K562 (cell line): Measurements from ENCODE around the gene ECI1. TPM values are rescaled to one million over a fixed set of nuclear protein-coding genes. Genes with fewer than 3 reads are reported as not detected.

Experiments used
- ATAC-seq: fragments of 200-7000 bp; cut with Tn5 transposase; 3 replicates; pipeline ENCODE4 v1.9.1; 2020; ENCODE audit warnings: moderate library complexity
- BruUV-seq: library from RNA; stranded (reverse); fragments of 400-500 nt; replicated peaks from 2 replicates; lab custom pipeline; 2021; lab: Mats Ljungman, UMichigan
- CTCF ChIA-PET: fragments of 300-600 bp; formaldehyde crosslinking; extraction: SDS; loops from one replicate; lab custom pipeline; 2021; ENCODE audit warnings: low intra/inter-chr PET ratio; lab: Yijun Ruan, JAX
- POLR2A ChIA-PET: fragments of 300-600, 350-650 bp; sonication (Branson Sonifier 250); formaldehyde crosslinking; extraction: SDS; loops from one replicate; lab custom pipeline; 2021; ENCODE audit warnings: antibody characterized with exemption, inconsistent platforms; lab: Yijun Ruan, JAX
- DNase-seq, 4 experiments: peaks; one replicate each; pipeline versions ENCODE4 v3.0.0 to v3.0.0-alpha.2; 2011 to 2018; ENCODE audit warnings: low spot score in 3 of 4, mixed read lengths in 3 of 4; ENCODE audit errors: extremely low read depth in 1 of 4
- FAIRE-seq: peaks from 2 replicates; lab custom pipeline; 2011; peaks lifted over from hg19 to GRCh38; lab: Jason Lieb, UNC
- H2AFZ ChIP-seq: 2 replicates; pipeline ENCODE4 v1.6.0; 2011; ENCODE audit warnings: low read depth, low read length, control low read depth, inconsistent platforms
- H3K27ac ChIP-seq: fragments of 200-600 bp; 3 replicates; pipeline ENCODE4 v1.8.0; 2011; ENCODE audit warnings: low read depth, mild to moderate bottlenecking, control low read depth, inconsistent platforms, low read length, moderate library complexity, mixed read lengths; ENCODE audit errors: extremely low read depth
- H3K27me3 ChIP-seq, 2 experiments: fragments of 300-600 bp in 1 of 2; 2 replicates in 1 of 2; 3 replicates in 1 of 2; pipeline versions ENCODE4 v1.6.0 to v1.8.0; 2011; ENCODE audit warnings: inconsistent platforms in 2 of 2, low read length in 2 of 2, mild to moderate bottlenecking in 1 of 2, mixed read lengths in 1 of 2, moderate library complexity in 1 of 2; ENCODE audit not compliant: control insufficient read depth in 2 of 2, insufficient read depth in 2 of 2
- H3K36me3 ChIP-seq: fragments of 300-600 bp; 3 replicates; pipeline ENCODE4 v1.8.0; 2011; ENCODE audit warnings: mild to moderate bottlenecking, low read length, inconsistent platforms; ENCODE audit not compliant: control insufficient read depth, insufficient read depth
- H3K4me1 ChIP-seq, 2 experiments: fragments of 200-600 bp in 1 of 2; replicated peaks in 1 of 2; 2 replicates in 1 of 2; 3 replicates in 1 of 2; pipeline versions ENCODE4 v1.5.1 to v1.8.0; 2011; ENCODE audit warnings: inconsistent platforms in 2 of 2, low read length in 2 of 2, mild to moderate bottlenecking in 1 of 2, mixed read lengths in 1 of 2, moderate library complexity in 1 of 2; ENCODE audit not compliant: control insufficient read depth in 2 of 2, insufficient read depth in 2 of 2
- H3K4me2 ChIP-seq: 2 replicates; pipeline ENCODE4 v1.6.1; 2011; ENCODE audit warnings: low read length, control low read depth, inconsistent platforms, mixed read lengths; ENCODE audit not compliant: insufficient read depth
- H3K4me3 ChIP-seq: fragments of 200-600 bp; sonication (generic), shearing (Covaris generic); 2 replicates; pipeline ENCODE4 v1.5.1; 2016; ENCODE audit warnings: control low read depth, inconsistent platforms
- H3K79me2 ChIP-seq: fragments of 200-600 bp; 3 replicates; pipeline ENCODE4 v1.8.0; 2011; ENCODE audit warnings: low read length, inconsistent platforms; ENCODE audit not compliant: control insufficient read depth, insufficient read depth
- H3K9ac ChIP-seq, 2 experiments: 2 replicates each; pipeline versions ENCODE4 v1.6.0 to v1.6.1; 2011; ENCODE audit warnings: low read depth in 2 of 2, low read length in 2 of 2, control low read depth in 1 of 2, inconsistent platforms in 1 of 2, mild to moderate bottlenecking in 1 of 2, mixed read lengths in 1 of 2; ENCODE audit not compliant: insufficient read depth in 1 of 2
- H3K9me1 ChIP-seq: one replicate; pipeline ENCODE4 v1.6.0; 2011; ENCODE audit warnings: inconsistent platforms, mild to moderate bottlenecking, low read length, moderate library complexity; ENCODE audit not compliant: control insufficient read depth, insufficient read depth
- H3K9me3 ChIP-seq: replicated peaks from 2 replicates; pipeline ENCODE4 v1.5.1; 2011; ENCODE audit warnings: low read depth, low read length, inconsistent platforms; ENCODE audit not compliant: control insufficient read depth, insufficient read depth
- H4K20me1 ChIP-seq: replicated peaks from 2 replicates; pipeline ENCODE4 v1.6.1; 2011; ENCODE audit warnings: low read length, inconsistent platforms, mixed read lengths; ENCODE audit not compliant: control insufficient read depth, insufficient read depth
- BRCA1 ChIP-seq, 2 experiments: fragments of 450-650 bp in 1 of 2; sonication (generic) in 1 of 2; formaldehyde crosslinking in 1 of 2; IDR thresholded peaks; 2 replicates each; pipeline versions ENCODE4 v1.5.0 to v1.6.1; 2017 to 2020; ENCODE audit warnings: mild to moderate bottlenecking in 1 of 2, missing genetic modification reagents in 1 of 2
- CHD1 ChIP-seq: fragments of 200-600 bp; sonication (generic); IDR thresholded peaks from one replicate; pipeline ENCODE4 v1.6.1; 2012; ENCODE audit warnings: mild to moderate bottlenecking, moderate library complexity, low read length, inconsistent platforms
- DPF2 ChIP-seq: fragments of 450-650 bp; IDR thresholded peaks from 2 replicates; pipeline ENCODE4 v1.6.1; 2016
- HNRNPUL1 ChIP-seq: fragments of 200-400 bp; formaldehyde crosslinking; IDR thresholded peaks from 2 replicates; pipeline ENCODE4 v1.6.1; 2017; ENCODE audit warnings: low read length
- NCOA1 ChIP-seq: fragments of 450-650 bp; IDR thresholded peaks from 2 replicates; pipeline ENCODE4 v1.6.1; 2016; ENCODE audit warnings: low read depth
- POLR2A ChIP-seq: fragments of 450-650 bp; conservative IDR thresholded peaks from 2 replicates; pipeline ENCODE4 v1.6.1; 2016
- POLR2AphosphoS2 ChIP-seq: IDR thresholded peaks from 2 replicates; pipeline ENCODE4 v1.6.1; 2012; ENCODE audit warnings: low read length, improper control_type of control experiment
- POLR2G ChIP-seq: fragments of 200-400 bp; formaldehyde crosslinking; IDR thresholded peaks from 2 replicates; pipeline ENCODE4 v1.6.1; 2017; ENCODE audit warnings: low read depth, mild to moderate bottlenecking, antibody characterized with exemption, low read length, moderate library complexity
- PTBP1 ChIP-seq: fragments of 200-400 bp; formaldehyde crosslinking; IDR thresholded peaks from 2 replicates; pipeline ENCODE4 v1.6.1; 2017; ENCODE audit warnings: low read depth, low read length
- RBFOX2 ChIP-seq: fragments of 200-400 bp; formaldehyde crosslinking; IDR thresholded peaks from 2 replicates; pipeline ENCODE4 v1.6.1; 2017; ENCODE audit warnings: low read depth, mild to moderate bottlenecking, low read length, moderate library complexity
- RBM22 ChIP-seq: fragments of 200-400 bp; formaldehyde crosslinking; IDR thresholded peaks from 2 replicates; pipeline ENCODE4 v1.6.1; 2018; ENCODE audit warnings: low read length, low read depth; ENCODE audit not compliant: poor library complexity, severe bottlenecking
- SNRNP70 ChIP-seq: fragments of 200-400 bp; formaldehyde crosslinking; optimal IDR thresholded peaks from 2 replicates; pipeline ENCODE3; 2017; ENCODE audit warnings: low read depth, low read length
- TAF15 ChIP-seq: fragments of 200-400 bp; formaldehyde crosslinking; IDR thresholded peaks from 2 replicates; pipeline ENCODE4 v1.6.1; 2017; ENCODE audit warnings: mild to moderate bottlenecking, low read depth, low read length, moderate library complexity
- TARDBP ChIP-seq: fragments of 450-650 bp; IDR thresholded peaks from 2 replicates; pipeline ENCODE4 v1.6.1; 2016
- TOE1 ChIP-seq, 2 experiments: fragments of 450-650 bp in 1 of 2; sonication (generic) in 1 of 2; formaldehyde crosslinking in 1 of 2; IDR thresholded peaks; 2 replicates each; pipeline versions ENCODE4 v1.7.1 to v1.8.0; 2016 to 2022; ENCODE audit warnings: borderline replicate concordance in 2 of 2, mild to moderate bottlenecking in 2 of 2, antibody characterized with exemption in 1 of 2, inconsistent platforms in 1 of 2, low read depth in 1 of 2, missing genetic modification reagents in 1 of 2, moderate library complexity in 1 of 2
- TRIM24 ChIP-seq, 2 experiments: fragments of 450-650 bp; IDR thresholded peaks; 2 replicates each; pipeline ENCODE4 v1.6.1; 2016
- TRIM28 ChIP-seq: fragments of 450-650 bp; IDR thresholded peaks from 2 replicates; pipeline ENCODE4 v1.6.1; 2017
- ZFP1 ChIP-seq: fragments of 450-650 bp; formaldehyde crosslinking; IDR thresholded peaks from 2 replicates; pipeline ENCODE4 v1.4.0; 2020; ENCODE audit warnings: mild to moderate bottlenecking, mixed read lengths
- ZNF134 ChIP-seq: fragments of 250-450 bp; sonication (Bioruptor Pico); conservative IDR thresholded peaks from 2 replicates; pipeline ENCODE4 v1.4.0; 2020
- ZNF23 ChIP-seq: fragments of 250-450 bp; sonication (Bioruptor Pico); IDR thresholded peaks from 2 replicates; pipeline ENCODE4 v1.4.0; 2020; ENCODE audit warnings: mild to moderate bottlenecking
- ZNF586 ChIP-seq: fragments of 450-650 bp; formaldehyde crosslinking; conservative IDR thresholded peaks from 2 replicates; pipeline ENCODE4 v1.4.0; 2020; ENCODE audit warnings: mild to moderate bottlenecking, moderate library complexity
- WGBS: fragments of 100-300 bp; shearing (Covaris generic); methylation state at CpG from one replicate; pipeline ENCODE4 v1.1.6; 2016; ENCODE audit warnings: low coverage, mixed read lengths; ENCODE audit not compliant: insufficient coverage; ENCODE audit errors: missing lambda C conversion rate; 5-methylcytosine and 5-hydroxymethylcytosine counted together
- in situ Hi-C: fragments of 300-500 bp; cut with MboI; formaldehyde crosslinking; loops from 4 replicates; pipeline ENCODE4 v1.15.0; 2018; ENCODE audit warnings: inconsistent platforms, mixed read lengths
- intact Hi-C: fragments of 100-400 bp; cut with micrococcal nuclease; formaldehyde crosslinking; loops from 2 replicates; pipeline ENCODE4 v1.14.2; 2022
- polyA plus RNA-seq, 8 experiments: library from polyadenylated mRNA; depleted of rRNA in 4 of 8; stranded (reverse) in 5 of 8; unstranded in 3 of 8; fragments of >200 nt; fragmentation: Nextera tagmentation in 2 of 8; fragmentation: Illumina TruSeq in 1 of 8; extraction: Ambion mirVana in 2 of 8; extraction: Trizol in 1 of 8; gene quantifications; 2 replicates each; pipeline versions ENCODE4 v1.2.1 to v1.2.3, GENCODE V29; 2011 to 2014; ENCODE audit warnings: inconsistent platforms in 1 of 8, missing spikeins in 1 of 8
- total RNA-seq, 7 experiments: library from RNA; depleted of rRNA in 6 of 7; stranded (reverse); fragments of >200 nt in 6 of 7; fragmentation: Illumina TruSeq in 2 of 7; extraction: Trizol in 2 of 7; gene quantifications; 2 replicates each; pipeline versions ENCODE4 v1.2.1 to v1.2.3, GENCODE V29; 2011 to 2021; ENCODE audit warnings: low replicate concordance in 1 of 7
- TF ChIP-seq, protein P1 (sequence below): fragments of 250-450 bp; sonication (Bioruptor Pico); IDR thresholded peaks from 2 replicates; pipeline ENCODE4 v1.5.0; 2021
- TF ChIP-seq, protein P2 (sequence below): fragments of 450-650 bp; formaldehyde crosslinking; IDR thresholded peaks from 2 replicates; pipeline ENCODE4 v1.4.0; 2020; ENCODE audit warnings: mild to moderate bottlenecking, moderate library complexity

The ECI1 gene
- total and polyA plus RNA-seq, 9 of the 15 experiments (the other 6 are each of a cell fraction or from before 2014, with no cell fraction given): 4.7 to 189 (median 54.0) TPM

DNA sequence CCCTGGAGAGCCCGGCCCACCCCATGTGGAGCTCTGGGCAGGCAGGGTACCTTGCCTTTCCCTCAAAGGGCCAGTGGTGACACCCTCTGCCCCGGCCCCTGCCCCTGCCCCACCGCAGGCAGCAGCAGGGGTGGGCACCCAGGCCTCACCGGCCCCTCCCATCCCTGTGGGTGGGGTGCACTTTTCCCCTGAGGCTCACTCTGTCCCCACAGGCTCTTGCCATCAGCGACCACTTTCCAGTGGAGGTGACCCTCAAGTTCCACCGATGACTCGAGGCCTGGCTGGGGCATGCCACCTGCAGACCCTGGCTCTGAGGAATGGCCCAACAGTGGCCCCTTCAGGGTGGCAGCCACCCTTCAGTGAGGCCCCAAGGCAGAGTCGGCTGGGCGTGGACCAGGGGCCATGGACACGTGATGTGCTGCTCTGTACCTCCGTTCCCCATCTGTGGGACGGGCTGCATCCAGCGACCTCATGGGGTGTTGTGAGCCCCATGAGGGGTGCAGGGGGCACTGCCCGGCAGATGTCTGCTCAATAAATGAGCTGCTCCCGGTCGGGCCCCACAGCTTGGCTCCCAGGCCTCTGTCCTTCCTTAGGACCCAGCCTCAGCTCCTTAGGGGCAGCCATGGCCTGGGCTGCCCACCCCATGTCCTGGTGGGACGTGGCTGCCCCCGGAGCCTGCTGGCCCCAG, 13.1 kb downstream of the ECI1 start:
- H3K36me3 ChIP-seq: peaks cover 57% of the 10 kb centered on the region; the same call in 2 of the 3 replicates
- H3K4me3 ChIP-seq: no peak overlapping the region
- ChIA-PET POLR2A (interaction anchor here (0.5 to 6.6 kb wide), 8 partner anchors 9 to 83 kb away, joined by 3 to 39 read pairs (median 3); partner anchors contain the start of genes ECI1 and TRAF7), CTCF (no interaction called here)
- DNase-seq (no peak), FAIRE-seq (no peak), ATAC-seq (peak; percentile 5)
- in situ Hi-C loops: no loop called here
- peak overlapping the region in 1 of 2 experiments; percentile 52; a peak in 1 of 4 replicates for H3K9ac ChIP-seq
- no peaks in the 10 kb centered on the region for H3K9me3 ChIP-seq
- H3K79me2 ChIP-seq: no peaks in the 10 kb centered on the region
- H3K9me1 ChIP-seq: no peaks in the 10 kb centered on the region
- no peaks in the 10 kb centered on the region for H4K20me1 ChIP-seq
- H3K4me1 ChIP-seq: peaks cover 0 to 55% of the 10 kb centered on the region in 2 experiments; a peak in 2 of 5 replicates
- no peak overlapping the region for H2AFZ ChIP-seq
- no peaks in the 10 kb centered on the region for H3K27me3 ChIP-seq
- no TSS peak for BruUV-seq
- intact Hi-C loops: no loop called here
- no peak overlapping the region for H3K4me2 ChIP-seq
- no peak overlapping the region for H3K27ac ChIP-seq
- WGBS: 83% methylated on average over 16 of the region's 18 CpGs
- TF ChIP-seq POLR2G (peak; percentile 73), ZFP1 (no peak), TRIM28 (no peak), ZNF23 (no peak), NCOA1 (no peak), RBM22 (peak; percentile 39), POLR2AphosphoS2 (peak; percentile 90), HNRNPUL1 (0 out of 2 replicates have a peak, but pooled peaks have one; percentile 48), CHD1 (no peak), TARDBP (no peak), PTBP1 (no peak), RBFOX2 (peak; percentile 44), TOE1 (IDR thresholded peaks at IDR 0.05; ENCODE audit: borderline replicate concordance) (no peak), TOE1 (CRISPR knock-in tag; IDR thresholded peaks at IDR 0.05; ENCODE audit: borderline replicate concordance, low read depth) (no peak), POLR2A (peak; percentile 53), TAF15 (0 out of 2 replicates have a peak, but pooled peaks have one; percentile 43), BRCA1 (IDR thresholded peaks at IDR 0.05) (no peak), BRCA1 (CRISPR knock-in tag; IDR thresholded peaks at IDR 0.05) (no peak), SNRNP70 (peak; percentile 46), TRIM24 (IDR thresholded peaks at IDR 0.05) (no peak), ZNF586 (CRISPR knock-in tag) (no peak), ZNF134 (CRISPR knock-in tag) (no peak), DPF2 (no peak)
- TF ChIP-seq, protein P1, sequence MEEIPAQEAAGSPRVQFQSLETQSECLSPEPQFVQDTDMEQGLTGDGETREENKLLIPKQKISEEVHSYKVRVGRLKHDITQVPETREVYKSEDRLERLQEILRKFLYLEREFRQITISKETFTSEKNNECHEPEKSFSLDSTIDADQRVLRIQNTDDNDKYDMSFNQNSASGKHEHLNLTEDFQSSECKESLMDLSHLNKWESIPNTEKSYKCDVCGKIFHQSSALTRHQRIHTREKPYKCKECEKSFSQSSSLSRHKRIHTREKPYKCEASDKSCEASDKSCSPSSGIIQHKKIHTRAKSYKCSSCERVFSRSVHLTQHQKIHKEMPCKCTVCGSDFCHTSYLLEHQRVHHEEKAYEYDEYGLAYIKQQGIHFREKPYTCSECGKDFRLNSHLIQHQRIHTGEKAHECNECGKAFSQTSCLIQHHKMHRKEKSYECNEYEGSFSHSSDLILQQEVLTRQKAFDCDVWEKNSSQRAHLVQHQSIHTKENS: no peak
- TF ChIP-seq, protein P2, sequence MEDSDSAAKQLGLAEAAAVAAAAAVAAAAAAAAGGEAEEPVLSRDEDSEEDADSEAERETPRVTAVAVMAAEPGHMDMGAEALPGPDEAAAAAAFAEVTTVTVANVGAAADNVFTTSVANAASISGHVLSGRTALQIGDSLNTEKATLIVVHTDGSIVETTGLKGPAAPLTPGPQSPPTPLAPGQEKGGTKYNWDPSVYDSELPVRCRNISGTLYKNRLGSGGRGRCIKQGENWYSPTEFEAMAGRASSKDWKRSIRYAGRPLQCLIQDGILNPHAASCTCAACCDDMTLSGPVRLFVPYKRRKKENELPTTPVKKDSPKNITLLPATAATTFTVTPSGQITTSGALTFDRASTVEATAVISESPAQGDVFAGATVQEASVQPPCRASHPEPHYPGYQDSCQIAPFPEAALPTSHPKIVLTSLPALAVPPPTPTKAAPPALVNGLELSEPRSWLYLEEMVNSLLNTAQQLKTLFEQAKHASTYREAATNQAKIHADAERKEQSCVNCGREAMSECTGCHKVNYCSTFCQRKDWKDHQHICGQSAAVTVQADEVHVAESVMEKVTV (CRISPR knock-in tag): no peak
